Right lobe of liver (tissue), 6 donors: ENCODE measurements around the gene CARHSP1. TPM values are rescaled to one million over a fixed set of nuclear protein-coding genes. Genes with fewer than 3 reads are reported as not detected.
"Not testable (repeated sequence)": the region's sequence is repeated elsewhere in the genome, so short reads cannot be mapped to it uniquely, and the experiment has no call there.

Experiments used
- ATAC-seq, 4 donors: fragments of 200-7000 bp; cut with Tn5 transposase; one replicate each; pipeline ENCODE4 v1.9.1; 2020; ENCODE audit warnings: mild to moderate bottlenecking in 4 of 4, moderate library complexity in 4 of 4
- DNase-seq, 3 donors: peaks; one replicate each; pipeline ENCODE4 v3.0.0-alpha.2; 2020
- H3K27ac ChIP-seq, 3 donors: fragments of 200-600 bp; one replicate each; pipeline ENCODE4 v1.8.0; 2022
- H3K27me3 ChIP-seq, 2 donors: fragments of 200-600 bp; one replicate each; pipeline ENCODE4 v1.8.0; 2022
- H3K36me3 ChIP-seq, 4 donors: fragments of 200-600 bp; sonication (generic) in 1 of 4; one replicate each; pipeline versions ENCODE4 v1.5.1 to v1.8.0; 2017 to 2022; ENCODE audit warnings: control low read depth in 1 of 4
- H3K4me1 ChIP-seq, 4 donors: fragments of 200-600 bp; sonication (generic) in 1 of 4; one replicate each; pipeline versions ENCODE4 v1.5.1 to v1.8.0; 2017 to 2022; ENCODE audit warnings: control low read depth in 1 of 4
- H3K4me3 ChIP-seq, 3 donors: fragments of 200-600 bp; one replicate each; pipeline ENCODE4 v1.8.0; 2022
- H3K9me3 ChIP-seq, 4 donors: fragments of 200-600 bp; sonication (generic) in 1 of 4; one replicate each; pipeline versions ENCODE4 v1.5.1 to v1.8.0; 2017 to 2022; ENCODE audit warnings: control low read depth in 1 of 4
- POLR2A ChIP-seq: fragments of 450-650 bp; IDR thresholded peaks from one replicate; pipeline ENCODE4 v1.6.1; 2017; ENCODE audit warnings: antibody characterized with exemption, mild to moderate bottlenecking
- WGBS: methylation state at CpG from one replicate; pipeline ENCODE4 v1.1.6; 2018; ENCODE audit warnings: low coverage, low lambda C conversion rate; ENCODE audit not compliant: insufficient coverage; ENCODE audit errors: missing lambda C conversion rate; 5-methylcytosine and 5-hydroxymethylcytosine counted together
- intact Hi-C, 2 donors: fragments of 100-400 bp; cut with DNase I; formaldehyde crosslinking; loops; one replicate each; pipeline versions ENCODE4 v1.11.2 to v1.14.1; 2022
- total RNA-seq, 6 experiments: library from RNA; depleted of rRNA in 2 of 6; stranded (reverse); fragments of >200 nt in 2 of 6; fragmentation: NEBNext Ultra II Directional in 3 of 6; extraction: Animal tissue kit (Norgen Biotek cat#: 25700) in 3 of 6; gene quantifications; one replicate each; pipeline versions ENCODE4 v1.1.0 to v1.2.4, GENCODE V29; 2016 to 2023
- TF ChIP-seq, protein P1 (sequence below), 4 donors: fragments of 200-600 bp in 3 of 4; fragments of 450-650 bp in 1 of 4; IDR thresholded peaks; one replicate each; pipeline versions ENCODE4 v1.5.1 to v1.8.0; 2016 to 2022; ENCODE audit warnings: antibody characterized with exemption in 4 of 4, mild to moderate bottlenecking in 2 of 4
- donor health status: DM: no; HTN: yes; CAD: no.
- donor health status: DM: no; HTN: no; CAD: no.
- donor health status: DM: no; HTN: no; CAD: no.
- donor health status: DM: no; HTN: yes; CAD: no.
- donor health status: DM: no; HTN: yes; CAD: no.

Gene CARHSP1
- total RNA-seq, 6 experiments from 2014 or later, result 61.5 to 132 (median 73.1) TPM

DNA sequence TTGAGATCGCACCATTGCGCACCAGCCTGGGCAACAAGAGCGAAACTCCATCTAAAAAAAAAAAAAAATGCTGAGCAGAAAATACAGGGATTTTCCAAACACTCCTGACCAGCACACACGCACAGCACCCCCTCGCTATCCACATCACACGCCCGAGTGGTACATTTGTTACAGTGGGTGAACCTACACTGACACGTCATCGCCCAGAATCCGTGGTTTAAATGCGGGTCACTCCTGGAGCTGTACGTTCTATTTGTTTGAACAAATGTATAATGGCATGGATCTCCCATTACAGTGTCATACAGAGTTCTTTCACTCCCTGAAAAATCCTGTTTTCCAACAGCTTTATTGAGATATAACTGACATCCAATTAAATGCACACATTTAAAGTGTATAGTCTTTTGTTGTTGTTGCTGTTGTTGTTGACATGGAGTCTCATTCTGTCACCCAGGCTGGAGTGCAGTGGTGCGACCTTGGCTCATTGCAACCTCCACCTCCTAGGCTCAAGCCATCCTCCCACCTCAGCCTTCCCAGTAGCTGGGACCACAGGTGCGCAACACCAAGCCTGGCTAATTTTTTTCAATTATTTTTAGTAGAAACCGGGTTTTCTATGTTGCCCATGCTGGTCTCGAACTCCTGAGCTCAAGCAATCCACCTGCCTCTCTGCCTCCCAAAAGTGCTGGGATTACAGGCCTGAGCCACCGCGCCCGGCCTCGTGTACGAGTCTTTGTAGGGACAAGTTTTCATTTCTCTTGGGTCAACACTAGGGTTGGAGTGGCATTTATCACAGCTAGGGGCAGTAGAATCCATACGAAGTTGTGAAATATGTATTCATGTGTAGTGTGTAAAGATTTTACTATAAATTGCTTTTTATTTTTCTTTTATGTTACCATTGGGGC is 4.4 kb upstream of the CARHSP1 start:
- TF ChIP-seq POLR2A, result no peak
- TF ChIP-seq, protein P1, sequence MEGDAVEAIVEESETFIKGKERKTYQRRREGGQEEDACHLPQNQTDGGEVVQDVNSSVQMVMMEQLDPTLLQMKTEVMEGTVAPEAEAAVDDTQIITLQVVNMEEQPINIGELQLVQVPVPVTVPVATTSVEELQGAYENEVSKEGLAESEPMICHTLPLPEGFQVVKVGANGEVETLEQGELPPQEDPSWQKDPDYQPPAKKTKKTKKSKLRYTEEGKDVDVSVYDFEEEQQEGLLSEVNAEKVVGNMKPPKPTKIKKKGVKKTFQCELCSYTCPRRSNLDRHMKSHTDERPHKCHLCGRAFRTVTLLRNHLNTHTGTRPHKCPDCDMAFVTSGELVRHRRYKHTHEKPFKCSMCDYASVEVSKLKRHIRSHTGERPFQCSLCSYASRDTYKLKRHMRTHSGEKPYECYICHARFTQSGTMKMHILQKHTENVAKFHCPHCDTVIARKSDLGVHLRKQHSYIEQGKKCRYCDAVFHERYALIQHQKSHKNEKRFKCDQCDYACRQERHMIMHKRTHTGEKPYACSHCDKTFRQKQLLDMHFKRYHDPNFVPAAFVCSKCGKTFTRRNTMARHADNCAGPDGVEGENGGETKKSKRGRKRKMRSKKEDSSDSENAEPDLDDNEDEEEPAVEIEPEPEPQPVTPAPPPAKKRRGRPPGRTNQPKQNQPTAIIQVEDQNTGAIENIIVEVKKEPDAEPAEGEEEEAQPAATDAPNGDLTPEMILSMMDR (IDR thresholded peaks at IDR 0.05), result no peak
- Histone ChIP-seq H3K4me3 (no peak overlapping the region), H3K27ac (no peak overlapping the region), H3K36me3 (no peaks in the 10 kb centered on the region), H3K9me3 (no peaks in the 10 kb centered on the region), H3K27me3 (no peaks in the 10 kb centered on the region), H3K4me1 (peaks cover 0 to 20% (median 6%) of the 10 kb centered on the region in 4 donors)
- intact Hi-C loops, result no loop called here
- no peak for ATAC-seq
- DNase-seq, result no peak
- WGBS, result 90% methylated on average over 19 of the region's 22 CpGs

DNA sequence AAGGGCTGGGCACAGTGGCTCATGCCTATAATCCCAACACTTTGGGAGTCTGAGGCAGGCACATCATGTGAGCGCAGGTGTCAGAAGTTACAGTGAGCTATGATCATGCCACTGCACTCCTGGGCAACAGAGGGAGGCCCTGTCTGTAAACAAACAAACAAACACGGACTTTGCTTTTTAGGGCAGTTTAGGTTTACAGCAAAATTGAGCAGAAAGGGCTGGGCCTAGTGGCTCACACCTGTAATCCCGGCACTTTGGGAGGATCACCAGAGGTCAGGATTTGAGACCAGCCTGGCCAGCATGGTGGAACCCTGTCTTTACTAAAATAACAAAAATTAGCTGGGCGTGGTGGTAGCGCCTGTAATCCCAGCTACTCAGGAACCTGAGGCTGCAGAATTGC is 3.3 kb upstream of the CARHSP1 start:
- no peaks in the 10 kb centered on the region for H3K9me3 ChIP-seq
- 53% methylated on average over 4 of the region's 5 CpGs for WGBS
- no peak for TF ChIP-seq POLR2A
- TF ChIP-seq, protein P1 (IDR thresholded peaks at IDR 0.05), result no peak
- peaks cover 0 to 20% (median 6%) of the 10 kb centered on the region in 4 donors for H3K4me1 ChIP-seq
- no peak overlapping the region for H3K4me3 ChIP-seq
- H3K36me3 ChIP-seq, result no peaks in the 10 kb centered on the region
- intact Hi-C loops, result no loop called here
- peak overlapping the region in 2 of 3 donors; percentile 54 for H3K27ac ChIP-seq
- H3K27me3 ChIP-seq, result no peaks in the 10 kb centered on the region
- ATAC-seq (peak; percentile 8 to 39 (median 18)), DNase-seq (no peak)

DNA sequence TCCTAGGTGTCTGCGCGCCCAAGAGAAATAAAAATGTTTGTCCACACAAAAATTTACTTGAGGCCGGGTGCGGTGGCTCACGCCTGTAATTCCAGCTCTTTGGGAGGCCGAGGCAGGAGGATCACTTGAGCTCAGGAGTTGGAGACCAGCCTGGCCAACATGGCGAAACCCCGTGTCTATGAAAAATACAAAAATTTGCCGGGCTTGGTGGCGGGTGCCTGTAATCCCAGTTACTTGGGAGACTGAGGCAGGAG is 1.1 kb upstream of the CARHSP1 start:
- not testable (repeated sequence) for H3K9me3 ChIP-seq, H3K27me3 ChIP-seq, H3K27ac ChIP-seq, DNase-seq, H3K36me3 ChIP-seq, ATAC-seq, H3K4me3 ChIP-seq
- H3K4me1 ChIP-seq, result peaks cover 0 to 34% (median 17%) of the 10 kb centered on the region in 4 donors
- intact Hi-C loops, result loop anchor here in 1 of 2 donors (10.0 kb wide), 1 partner anchor 65 kb away; no protein-coding TSS in a partner anchor
- WGBS, result 100% methylated on average over 4 of the region's 10 CpGs

DNA sequence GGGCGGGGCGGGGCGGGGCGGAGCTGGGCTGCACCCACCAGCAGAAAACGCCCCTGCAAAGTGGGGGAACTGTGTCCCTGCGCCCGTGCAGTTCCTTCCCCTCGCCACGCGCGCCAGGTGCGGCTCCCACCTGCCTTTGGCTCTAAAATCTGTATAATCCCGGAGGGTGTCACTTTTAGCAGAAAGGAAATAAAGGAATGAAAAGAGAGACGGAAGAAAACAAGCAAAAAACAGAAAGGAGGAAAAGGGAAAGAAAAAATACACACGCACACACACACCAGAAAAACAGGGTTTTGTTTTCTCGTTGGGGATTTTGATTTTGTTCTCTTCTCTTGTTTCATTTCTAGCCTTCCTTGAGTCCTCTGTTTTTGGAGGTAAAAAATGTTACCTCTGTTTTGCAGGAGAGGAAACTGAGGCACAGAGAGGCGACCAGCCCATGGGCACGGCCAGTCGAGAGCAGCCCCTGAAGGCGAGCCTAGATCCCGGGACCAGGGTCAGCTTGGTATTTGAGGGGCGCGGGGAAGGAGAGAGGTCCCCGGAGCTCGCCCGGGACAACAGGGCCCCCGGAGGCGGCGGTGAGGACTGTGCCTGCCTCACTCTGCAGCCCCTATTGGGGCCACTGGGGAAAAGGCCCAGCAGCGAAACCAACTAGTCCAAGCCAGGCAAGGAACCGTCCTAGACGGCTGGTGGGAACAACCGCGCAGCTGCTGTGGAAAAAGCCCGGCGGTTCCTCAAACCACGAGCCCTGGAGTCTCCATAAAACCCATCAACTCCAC is 594 bp upstream of the CARHSP1 start:
- H3K27ac ChIP-seq, result peak overlapping the region in 2 of 3 donors; percentile 43 to 72
- DNase-seq, result no peak

More for the DNA sequence above, 594 bp upstream of the CARHSP1 start:
- no peaks in the 10 kb centered on the region for H3K36me3 ChIP-seq
- H3K9me3 ChIP-seq, result no peaks in the 10 kb centered on the region
- intact Hi-C loops, result loop anchor here in 1 of 2 donors (10.0 kb wide), 1 partner anchor 65 kb away; no protein-coding TSS in a partner anchor
- peak overlapping the region; percentile 88 to 99 (median 92) for H3K4me3 ChIP-seq
- no peak for ATAC-seq
- TF ChIP-seq POLR2A, result peak; percentile 3
- TF ChIP-seq, protein P1 (IDR thresholded peaks at IDR 0.05), result no peak
- no peaks in the 10 kb centered on the region for H3K27me3 ChIP-seq
- 2% methylated on average over 19 of the region's 37 CpGs for WGBS
- H3K4me1 ChIP-seq, result peaks cover 0 to 39% (median 19%) of the 10 kb centered on the region in 4 donors
